ENCODE data around the gene POMP. TPM values are rescaled to one million over a fixed set of nuclear protein-coding genes. Genes with fewer than 3 reads are reported as not detected.

POMP gene
- total RNA-seq, 1 experiment from 2014 or later = 92.0 TPM

GRCh38 chr13:28671126-28671792 is 12.3 kb downstream of the POMP start:
- TF ChIP-seq SIN3A (IDR thresholded peaks at IDR 0.05; ENCODE audit: borderline replicate concordance, insufficient read depth, low read depth, low read length) (no peak), TCF7L2 (IDR thresholded peaks at IDR 0.05; ENCODE audit: low read depth, low read length) (no peak), CTCF (IDR thresholded peaks at IDR 0.05) (no peak), POLR2AphosphoS5 (IDR thresholded peaks at IDR 0.05; ENCODE audit: low read depth, low read length) (no peak), REST (IDR thresholded peaks at IDR 0.05; ENCODE audit: insufficient read depth in 1 of 2, low read depth in 2 of 2, low read length in 1 of 2) (no peak)
- CTCF ChIA-PET = no interaction called here
- no TSS peak for BruUV-seq (replicated peaks)
- no peaks in the 10 kb centered on the region for H3K27me3 ChIP-seq (ENCODE audit: control insufficient read depth, insufficient read depth, low read length)
- POLR2A ChIA-PET = interaction anchor here (0.6 to 0.7 kb wide), 2 partner anchors 161 to 1207 kb away, joined by 3 to 5 read pairs; no protein-coding TSS in a partner anchor
- no peaks in the 10 kb centered on the region for H3K9me3 ChIP-seq (ENCODE audit: control insufficient read depth, insufficient read depth, low read depth, low read length)
- ATAC-seq = no peak
- H3K36me3 ChIP-seq (ENCODE audit: control insufficient read depth, insufficient read depth, low read length) = peaks cover 28% of the 10 kb centered on the region
- H3K27ac ChIP-seq (ENCODE audit: low read length) = no peak overlapping the region
- H3K4me3 ChIP-seq (ENCODE audit: low read depth in 2 of 2, low read length in 2 of 2) = no peak overlapping the region
- H3K4me1 ChIP-seq (ENCODE audit: control insufficient read depth, insufficient read depth, low read length) = no peaks in the 10 kb centered on the region
- intact Hi-C loops (cut with micrococcal nuclease; ENCODE audit: unreplicated experiment) (no loop called here), in situ Hi-C loops (cut with HindIII; ENCODE audit: low pct_unique_long_range_greater_than_20kb, low sequenced_read_pairs) (no loop called here)
- no peak for DNase-seq (ENCODE audit: low read depth, low spot score)

- BruUV-seq (replicated peaks) = no TSS peak
Observed at GRCh38 chr13:28678809-28679208, 19.9 kb downstream of the POMP start.

More at GRCh38 chr13:28678809-28679208, 19.9 kb downstream of the POMP start:
- intact Hi-C loops (cut with micrococcal nuclease; ENCODE audit: unreplicated experiment) (no loop called here), in situ Hi-C loops (cut with HindIII; ENCODE audit: low pct_unique_long_range_greater_than_20kb, low sequenced_read_pairs) (no loop called here)
- no peak for TF ChIP-seq CTCF (IDR thresholded peaks at IDR 0.05)
- no peak for TF ChIP-seq POLR2AphosphoS5 (IDR thresholded peaks at IDR 0.05; ENCODE audit: low read depth, low read length)
- no peak for TF ChIP-seq TCF7L2 (IDR thresholded peaks at IDR 0.05; ENCODE audit: low read depth, low read length)
- TF ChIP-seq SIN3A (IDR thresholded peaks at IDR 0.05; ENCODE audit: borderline replicate concordance, insufficient read depth, low read depth, low read length) = no peak
- TF ChIP-seq REST (IDR thresholded peaks at IDR 0.05; ENCODE audit: insufficient read depth in 1 of 2, low read depth in 2 of 2, low read length in 1 of 2) = no peak
- H3K27me3 ChIP-seq (ENCODE audit: control insufficient read depth, insufficient read depth, low read length) = no peaks in the 10 kb centered on the region
- ChIA-PET POLR2A (no interaction called here), CTCF (no interaction called here)
- no peaks in the 10 kb centered on the region for H3K4me1 ChIP-seq (ENCODE audit: control insufficient read depth, insufficient read depth, low read length)
- no peak overlapping the region for H3K27ac ChIP-seq (ENCODE audit: low read length)
- H3K4me3 ChIP-seq (ENCODE audit: low read depth in 2 of 2, low read length in 2 of 2) = no peak overlapping the region
- ATAC-seq = no peak
- peaks cover 11% of the 10 kb centered on the region for H3K36me3 ChIP-seq (ENCODE audit: control insufficient read depth, insufficient read depth, low read length)
- H3K9me3 ChIP-seq (ENCODE audit: control insufficient read depth, insufficient read depth, low read depth, low read length) = no peaks in the 10 kb centered on the region
- no peak for DNase-seq (ENCODE audit: low read depth, low spot score)

Measured in Panc1 (cell line).